ENCODE measurements around the gene IGSF21. TPM values are rescaled to one million over a fixed set of nuclear protein-coding genes. Genes with fewer than 3 reads are reported as not detected.

Gene IGSF21
- total and polyA plus RNA-seq, 2 experiments from 2014 or later: not detected

GRCh38 chr1:18328803-18329202 is 221.2 kb downstream of the IGSF21 start:
- 53% methylated on average over 4 of the region's 4 CpGs for WGBS (ENCODE audit: low lambda C conversion rate, missing lambda C conversion rate)
- Histone ChIP-seq H3K27ac (no peak overlapping the region), H3K4me3 (no peak overlapping the region), H3K79me2 (no peaks in the 10 kb centered on the region), H3K9me3 (ENCODE audit: low read depth) (no peaks in the 10 kb centered on the region), H3K36me3 (replicated peaks; ENCODE audit: insufficient read depth, low read depth) (no peaks in the 10 kb centered on the region), H3K9me2 (replicated peaks; ENCODE audit: insufficient read depth) (no peaks in the 10 kb centered on the region), H3K27me3 (peaks cover 19% of the 10 kb centered on the region), H2AFZ (no peak overlapping the region), H3K4me2 (no peak overlapping the region), H3K4me1 (ENCODE audit: insufficient read depth) (peaks cover 3% of the 10 kb centered on the region), H4K20me1 (ENCODE audit: insufficient read depth, poor library complexity, severe bottlenecking) (no peaks in the 10 kb centered on the region)
- TF ChIP-seq CTCF (IDR thresholded peaks at IDR 0.05; ENCODE audit: poor library complexity) (no peak), EZH2phosphoT487 (IDR thresholded peaks at IDR 0.05; ENCODE audit: low read depth, severe bottlenecking, unreplicated experiment) (no peak)
- DNase-seq (ENCODE audit: low spot score): no peak

DNA sequence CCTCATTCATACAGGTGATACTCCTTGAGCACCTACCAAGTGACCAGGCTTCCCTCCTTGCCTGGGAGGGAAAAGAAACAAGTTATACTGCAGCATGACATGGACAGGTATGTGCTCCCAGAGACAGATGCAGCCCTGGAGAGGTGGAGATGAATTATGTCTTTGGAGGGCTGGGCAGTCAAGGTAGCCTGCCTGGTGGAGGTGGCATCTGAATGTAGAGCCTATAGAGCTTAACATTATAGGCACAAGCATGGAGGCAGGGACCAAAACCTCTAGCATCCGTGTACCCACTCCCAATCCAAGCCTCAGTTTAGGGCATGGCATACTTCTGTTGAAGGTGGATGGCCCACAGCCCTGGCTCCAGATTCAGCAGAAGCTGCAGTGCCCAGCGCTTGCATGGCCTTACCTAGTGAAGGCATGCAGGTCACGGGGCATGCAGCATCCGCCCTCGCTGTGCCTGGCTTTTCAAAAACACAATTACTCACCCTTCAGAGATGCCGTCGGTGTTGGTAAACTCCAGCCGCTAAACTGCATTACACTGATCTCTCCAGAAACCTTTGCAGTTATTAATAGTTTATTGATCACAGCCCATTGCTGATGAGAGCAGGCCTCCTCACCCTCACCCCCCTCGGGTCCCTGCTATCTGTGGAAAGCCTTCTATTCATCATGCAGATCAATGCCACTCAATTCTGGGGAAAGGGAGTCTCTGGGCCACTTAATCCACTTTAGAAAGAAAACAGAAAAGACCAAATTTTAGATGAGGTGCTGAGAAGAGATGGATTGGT is 222.1 kb downstream of the IGSF21 start:
- no peak for DNase-seq (ENCODE audit: low spot score)
- Histone ChIP-seq H3K36me3 (replicated peaks; ENCODE audit: insufficient read depth, low read depth) (no peaks in the 10 kb centered on the region), H4K20me1 (ENCODE audit: insufficient read depth, poor library complexity, severe bottlenecking) (no peaks in the 10 kb centered on the region), H3K9me3 (ENCODE audit: low read depth) (no peaks in the 10 kb centered on the region), H3K4me2 (no peak overlapping the region), H2AFZ (no peak overlapping the region), H3K79me2 (no peaks in the 10 kb centered on the region), H3K9me2 (replicated peaks; ENCODE audit: insufficient read depth) (no peaks in the 10 kb centered on the region), H3K4me3 (no peak overlapping the region), H3K27me3 (peaks cover 19% of the 10 kb centered on the region), H3K4me1 (ENCODE audit: insufficient read depth) (peaks cover 3% of the 10 kb centered on the region), H3K27ac (no peak overlapping the region)
- TF ChIP-seq CTCF (IDR thresholded peaks at IDR 0.05; ENCODE audit: poor library complexity) (no peak), EZH2phosphoT487 (IDR thresholded peaks at IDR 0.05; ENCODE audit: low read depth, severe bottlenecking, unreplicated experiment) (no peak), EZH2 (IDR thresholded peaks at IDR 0.05; ENCODE audit: borderline replicate concordance) (no peak)
- WGBS (ENCODE audit: low lambda C conversion rate, missing lambda C conversion rate): 90% methylated on average over 9 of the region's 9 CpGs

DNA sequence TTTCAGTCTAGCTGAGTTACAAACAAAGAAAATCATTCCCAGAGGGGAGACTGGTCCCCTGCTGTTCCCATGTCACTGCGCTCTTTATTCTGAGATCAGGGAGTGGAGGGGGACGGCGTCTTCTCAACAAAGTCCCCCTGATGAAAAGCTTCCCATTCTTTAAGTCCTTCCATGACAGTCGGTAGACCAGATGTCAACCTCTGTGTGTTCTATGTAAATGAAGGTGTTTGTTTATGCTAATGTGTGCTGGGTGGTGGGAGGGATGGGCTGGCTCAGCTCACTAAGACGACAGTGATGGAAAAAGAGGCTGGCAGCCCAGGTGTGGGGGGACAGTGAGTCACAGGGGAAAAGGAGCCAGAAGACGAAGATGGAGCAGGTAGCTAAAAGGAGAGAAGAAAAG is 225.0 kb downstream of the IGSF21 start:
- peaks cover 19% of the 10 kb centered on the region for H3K27me3 ChIP-seq
- H2AFZ ChIP-seq: no peak overlapping the region
- H4K20me1 ChIP-seq (ENCODE audit: insufficient read depth, poor library complexity, severe bottlenecking): no peaks in the 10 kb centered on the region
- H3K27ac ChIP-seq: no peak overlapping the region
- 37% methylated on average over 6 of the region's 6 CpGs for WGBS (ENCODE audit: low lambda C conversion rate, missing lambda C conversion rate)
- TF ChIP-seq CTCF (IDR thresholded peaks at IDR 0.05; ENCODE audit: poor library complexity) (no peak), EZH2 (IDR thresholded peaks at IDR 0.05; ENCODE audit: borderline replicate concordance) (no peak), EZH2phosphoT487 (IDR thresholded peaks at IDR 0.05; ENCODE audit: low read depth, severe bottlenecking, unreplicated experiment) (no peak)
- H3K4me3 ChIP-seq: no peak overlapping the region
- no peaks in the 10 kb centered on the region for H3K9me3 ChIP-seq (ENCODE audit: low read depth)
- H3K36me3 ChIP-seq (replicated peaks; ENCODE audit: insufficient read depth, low read depth): no peaks in the 10 kb centered on the region
- H3K79me2 ChIP-seq: no peaks in the 10 kb centered on the region
- no peaks in the 10 kb centered on the region for H3K4me1 ChIP-seq (ENCODE audit: insufficient read depth)
- no peaks in the 10 kb centered on the region for H3K9me2 ChIP-seq (replicated peaks; ENCODE audit: insufficient read depth)
- DNase-seq (ENCODE audit: low spot score): no peak
- H3K4me2 ChIP-seq: no peak overlapping the region
